GM18909 (cell line): ENCODE measurements around the gene GLIS1.

Experiments
- ATAC-seq: cut with Tn5 transposase; IDR thresholded peaks from one replicate; pipeline ENCODE4 v1.9.1; 2021; ENCODE audit warnings: mild to moderate bottlenecking; ENCODE audit not compliant: unreplicated experiment, poor library complexity

GLIS1 gene

GRCh38 chr1:53585565-53585964 is 153.4 kb downstream of the GLIS1 start:
- ATAC-seq, result no peak

DNA sequence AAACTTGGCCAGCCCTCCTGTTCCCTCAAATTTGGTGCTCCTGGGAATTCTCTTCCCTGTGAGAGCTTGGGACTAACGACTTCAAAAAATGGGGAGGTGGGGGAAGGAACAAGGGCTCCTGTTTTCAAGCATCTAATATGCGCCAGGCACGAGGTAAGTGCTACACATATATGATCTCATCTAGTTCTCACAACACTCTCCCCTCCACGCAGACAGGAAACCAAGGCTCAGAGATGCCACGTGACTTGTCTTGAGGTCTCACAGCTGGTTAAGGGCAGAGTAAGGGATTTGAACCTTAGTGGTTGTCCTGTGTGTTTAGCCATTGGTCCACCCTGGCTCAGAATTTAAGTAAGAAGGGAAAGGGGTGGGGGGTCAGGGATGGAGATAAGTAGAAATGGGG is 153.8 kb downstream of the GLIS1 start:
- ATAC-seq, result no peak

DNA sequence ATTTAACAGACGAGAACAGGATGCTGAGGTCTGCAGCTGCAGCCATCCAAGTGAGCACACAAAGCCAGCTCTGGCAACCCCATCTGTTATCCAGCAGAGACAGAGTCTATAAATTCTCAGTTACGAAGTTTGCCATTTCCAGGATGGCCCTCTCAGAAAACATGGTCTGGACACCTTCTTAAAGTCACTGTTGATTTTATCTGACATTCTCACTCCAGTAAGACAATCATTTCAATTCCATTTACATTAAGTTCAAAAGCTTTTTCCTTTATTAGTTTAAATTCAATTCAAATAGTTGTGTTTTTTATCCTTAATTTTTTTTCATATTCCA is 154.2 kb downstream of the GLIS1 start:
- ATAC-seq, result no peak

DNA sequence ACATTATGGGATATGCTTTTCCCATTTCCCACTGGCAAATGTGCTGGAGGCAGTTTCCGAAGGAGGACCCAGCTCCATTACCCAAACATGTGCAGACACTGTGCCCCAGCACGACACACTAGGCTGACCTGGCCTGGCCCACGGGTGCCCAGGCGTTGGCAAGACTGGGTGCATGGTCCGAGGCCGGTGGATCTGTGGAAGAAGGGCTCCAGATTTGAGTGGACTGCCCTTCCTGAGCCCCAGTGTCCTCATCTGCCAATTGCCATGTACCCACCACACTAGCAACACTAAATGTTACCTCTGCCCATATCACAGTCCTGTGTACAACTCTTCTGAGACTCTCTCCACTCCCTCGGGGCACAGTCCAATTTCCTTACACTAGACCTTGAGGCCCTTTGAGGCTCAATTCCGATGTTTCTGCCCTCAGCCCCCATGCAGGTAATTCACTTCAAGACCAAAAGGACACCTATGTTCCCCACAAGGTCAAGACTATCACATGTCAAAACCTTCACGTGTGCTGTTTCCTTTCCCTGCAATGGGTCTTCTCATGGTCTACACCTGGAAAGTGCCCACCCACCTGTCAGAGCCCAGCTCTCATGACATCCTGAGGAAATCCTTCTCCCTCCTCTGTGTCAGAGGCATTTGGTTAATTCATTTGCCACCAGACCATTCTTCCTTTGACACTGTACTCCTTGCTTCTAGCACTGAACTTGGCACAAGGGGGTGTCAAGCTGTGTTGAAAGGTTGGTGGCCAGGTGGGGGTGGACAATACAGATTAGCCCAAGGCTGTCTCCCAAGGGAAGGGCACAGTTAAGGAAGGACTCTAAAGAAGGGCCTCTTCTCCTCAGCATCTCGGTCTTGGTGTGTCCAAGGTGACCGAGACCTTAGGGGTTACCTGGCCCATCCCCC is 154.8 kb downstream of the GLIS1 start:
- ATAC-seq, result no peak

DNA sequence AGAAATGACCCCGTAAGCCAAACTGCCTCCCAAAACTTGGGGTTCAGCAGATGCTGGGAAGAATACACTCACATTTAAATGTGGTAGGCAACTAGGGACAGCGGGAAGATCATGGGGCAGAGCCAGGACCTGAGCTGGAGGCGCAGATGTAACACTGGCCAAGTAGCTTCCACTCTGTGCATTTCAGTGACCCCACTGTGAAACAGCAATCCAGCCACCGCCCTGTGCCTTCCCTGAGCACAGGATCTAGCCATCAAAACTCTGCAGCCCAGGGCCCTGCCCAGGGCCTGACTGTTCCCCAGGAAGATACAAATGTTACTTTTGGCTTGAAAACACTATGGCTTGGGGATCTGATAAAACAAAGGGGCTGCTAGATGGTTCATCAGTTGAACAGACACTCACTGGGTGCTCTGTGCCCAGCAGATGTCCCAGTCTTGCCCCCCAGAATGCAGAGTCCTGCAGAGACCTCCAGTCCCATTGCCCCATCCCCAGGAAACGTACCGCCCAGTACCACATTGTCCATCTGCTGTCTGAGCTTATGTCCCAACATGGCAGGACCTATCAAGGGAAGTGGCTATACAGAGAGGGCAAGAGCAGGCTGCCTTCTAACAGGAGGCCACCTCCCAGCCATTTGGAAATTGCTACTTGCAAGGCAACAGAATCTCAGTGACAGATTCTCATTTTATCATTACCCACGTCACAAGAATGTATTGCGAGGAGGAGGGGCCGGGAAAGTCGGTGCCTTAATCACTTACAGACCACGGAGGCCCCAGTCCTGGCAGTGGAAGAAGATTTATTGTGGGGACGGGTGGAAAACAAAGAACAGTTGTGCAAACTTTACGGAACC is 155.7 kb downstream of the GLIS1 start:
- no peak for ATAC-seq

- no peak for ATAC-seq
These were observed 156.5 kb downstream of the GLIS1 start for GRCh38 chr1:53582211-53583020.

GRCh38 chr1:53581476-53581875 is 157.5 kb downstream of the GLIS1 start:
- ATAC-seq, result no peak

GRCh38 chr1:53580739-53581475 is 158.1 kb downstream of the GLIS1 start:
- ATAC-seq, result no peak

- ATAC-seq, result no peak
These were observed 159.0 kb downstream of the GLIS1 start for GRCh38 chr1:53580009-53580400.

DNA sequence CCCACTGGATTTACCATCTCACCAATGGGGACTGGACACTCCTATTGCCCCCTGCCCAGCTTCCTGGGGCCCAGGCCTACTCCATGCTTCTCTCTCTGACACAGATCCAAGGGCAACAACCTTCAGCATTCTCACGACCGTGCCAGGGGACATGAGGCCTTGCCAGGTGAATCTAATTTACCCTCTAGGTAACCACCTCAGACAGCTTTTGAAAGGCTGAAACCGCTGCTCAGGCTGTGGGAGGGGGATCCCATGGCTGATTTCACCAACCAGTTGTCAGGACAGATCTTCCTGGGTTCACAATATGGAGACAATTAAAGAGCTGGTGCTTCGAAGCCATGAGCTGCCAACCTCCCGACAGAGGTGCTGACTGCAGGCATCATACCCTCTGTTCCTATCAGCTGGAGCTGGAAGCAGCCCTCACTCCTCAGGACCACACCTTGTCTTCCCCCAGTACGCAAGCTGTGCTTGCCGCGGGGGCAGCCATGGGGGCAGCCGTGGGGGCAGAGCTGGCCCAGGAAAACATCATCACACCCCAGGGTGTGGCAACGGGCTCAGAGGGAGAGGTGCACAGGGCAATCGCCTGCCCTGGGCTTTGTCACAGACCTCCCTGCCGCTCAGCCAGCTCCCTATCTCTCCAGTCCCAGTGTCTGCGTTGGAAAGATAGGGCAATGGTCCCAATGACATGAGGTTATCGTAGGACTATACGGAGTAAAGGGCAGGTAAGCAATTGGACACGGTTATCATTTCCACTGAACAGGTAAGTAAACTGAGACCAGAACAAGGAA is 159.5 kb downstream of the GLIS1 start:
- no peak for ATAC-seq

DNA sequence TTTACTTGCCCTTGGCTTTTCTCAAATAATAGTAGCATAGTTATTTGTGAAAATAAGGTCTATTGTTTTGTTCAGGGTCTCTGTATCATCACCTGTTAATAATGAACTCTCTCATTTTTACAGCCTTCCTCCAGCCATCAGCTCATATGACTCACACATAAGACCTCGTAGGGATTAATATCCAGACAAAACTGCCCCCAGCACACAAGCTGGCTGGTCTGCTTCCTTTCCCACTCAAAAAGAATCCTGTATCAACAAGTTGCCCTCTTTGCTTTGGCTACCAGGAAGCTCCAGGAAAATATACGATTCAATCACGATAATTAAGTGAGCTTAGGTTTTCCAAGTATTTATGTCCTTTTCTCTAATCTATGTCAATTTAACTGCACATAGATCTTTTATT is 160.6 kb downstream of the GLIS1 start:
- no peak for ATAC-seq

DNA sequence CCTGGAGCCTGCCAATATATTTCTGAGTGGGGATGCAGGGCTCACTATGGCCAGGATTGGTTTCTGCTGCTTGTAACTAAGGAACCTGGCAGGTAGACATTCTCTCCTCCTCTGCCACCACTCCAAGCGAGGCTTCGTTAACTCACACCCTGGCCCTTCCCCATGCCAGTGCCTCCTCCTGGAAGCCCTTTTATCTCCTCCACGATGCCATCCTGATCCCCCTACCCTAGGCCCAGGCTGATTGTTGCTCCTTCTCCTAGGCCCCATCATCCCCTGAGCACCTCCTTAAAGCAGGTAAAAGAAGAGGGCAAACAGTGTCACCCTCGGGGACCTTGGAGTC is 161.2 kb downstream of the GLIS1 start:
- no peak for ATAC-seq

DNA sequence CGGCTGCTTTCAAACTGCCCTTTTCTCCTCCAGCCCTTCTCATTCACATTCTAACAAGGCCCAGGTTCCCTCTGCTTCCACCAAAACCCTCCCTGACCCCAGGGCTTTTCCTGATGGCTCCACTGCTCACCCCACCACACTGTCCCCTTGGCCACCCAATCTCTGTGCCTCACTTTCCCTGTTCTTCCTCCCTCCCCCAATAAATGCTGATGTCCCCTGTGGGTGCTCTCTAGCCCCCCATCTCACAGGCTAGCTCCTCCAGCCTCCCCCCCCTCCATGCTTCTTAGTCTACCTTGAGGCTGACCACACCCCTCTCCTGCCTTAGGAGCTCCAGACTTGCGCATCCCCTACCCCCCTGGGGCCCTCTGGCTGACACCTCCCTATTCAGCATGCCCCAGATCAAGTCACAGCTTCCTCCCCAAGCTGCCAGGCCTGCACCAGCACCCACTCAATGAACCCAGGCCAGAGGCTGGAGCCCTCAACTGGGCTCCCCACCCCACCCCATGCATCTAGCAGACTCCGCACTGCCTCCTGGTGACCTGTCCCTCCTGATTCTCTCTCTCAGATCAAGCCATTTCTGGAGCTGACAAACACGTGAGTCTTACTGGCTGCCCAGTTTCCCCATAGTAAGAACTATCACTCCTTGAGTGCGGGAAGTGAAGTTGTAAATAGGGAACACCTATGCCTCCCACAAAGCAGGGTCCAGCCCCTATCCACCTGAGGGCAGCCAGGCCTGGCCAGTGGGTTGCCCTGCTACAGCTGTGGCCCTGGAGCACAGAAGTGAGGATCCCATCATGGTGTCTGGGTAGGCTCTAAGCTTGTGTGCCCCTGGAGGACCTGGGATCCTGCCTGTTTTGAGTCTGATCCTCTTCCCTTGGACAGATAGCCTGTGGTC is 161.9 kb downstream of the GLIS1 start:
- ATAC-seq, result no peak

DNA sequence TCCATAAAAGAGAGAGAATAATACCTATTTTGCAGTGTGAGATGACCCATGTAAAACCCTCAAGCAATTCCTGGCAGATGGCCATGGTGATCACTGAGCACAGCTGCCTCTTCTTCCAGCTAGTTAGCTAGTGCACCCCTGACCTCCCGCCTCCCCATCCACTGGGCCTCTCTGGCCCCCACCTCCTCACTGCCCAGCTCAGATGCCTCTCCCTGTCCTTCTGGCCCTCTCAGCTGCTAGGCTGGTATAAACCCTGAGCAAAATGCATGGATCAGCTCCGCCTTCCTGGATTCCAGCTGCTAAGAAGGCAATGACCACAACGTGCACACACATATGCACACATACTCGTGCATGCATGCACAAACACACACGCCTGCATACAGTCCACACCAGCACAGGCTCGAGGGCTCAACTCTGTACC is 162.6 kb downstream of the GLIS1 start:
- ATAC-seq, result no peak

- no peak for ATAC-seq
These were observed 163.0 kb downstream of the GLIS1 start for GRCh38 chr1:53575955-53576320.

DNA sequence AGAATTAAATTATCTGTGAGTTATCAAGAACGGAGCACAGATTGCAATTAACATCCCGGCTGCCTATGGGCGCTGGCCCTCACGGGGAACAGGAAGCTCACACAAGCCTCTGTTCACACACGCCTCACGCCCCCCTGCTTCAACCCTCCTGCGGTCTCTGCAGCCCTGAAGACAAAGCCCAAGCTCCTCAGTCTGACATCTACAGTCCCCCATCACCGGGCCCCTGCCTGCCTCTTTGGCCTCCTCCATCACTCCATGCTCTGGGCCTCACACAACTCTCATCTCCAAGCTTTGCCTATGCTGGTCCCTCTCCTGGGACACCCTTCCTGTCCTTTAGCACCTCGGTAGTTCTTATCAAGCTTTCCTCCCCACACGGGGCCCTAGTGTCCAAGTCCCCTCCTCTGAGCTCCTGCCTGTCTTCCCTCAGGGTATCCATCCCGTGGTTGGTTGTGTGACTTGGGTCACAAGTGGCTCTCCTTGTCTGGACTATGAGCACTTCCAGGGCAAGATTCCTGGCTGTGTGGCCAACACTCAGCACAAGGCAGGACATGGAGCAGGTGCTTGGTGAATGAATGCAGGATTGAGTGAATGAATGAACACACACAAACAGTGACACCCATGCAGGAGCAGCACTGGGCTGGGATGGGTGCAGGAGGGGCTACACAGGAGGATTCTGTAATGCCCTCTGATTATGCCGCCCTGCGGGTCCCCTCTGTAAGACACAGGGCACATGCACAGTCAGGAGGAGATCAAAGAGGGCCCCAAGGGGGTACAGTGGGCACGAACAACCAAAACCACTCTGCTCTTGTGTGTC is 163.6 kb downstream of the GLIS1 start:
- ATAC-seq, result no peak

- no peak for ATAC-seq
These were observed 164.3 kb downstream of the GLIS1 start for GRCh38 chr1:53574621-53575020.

DNA sequence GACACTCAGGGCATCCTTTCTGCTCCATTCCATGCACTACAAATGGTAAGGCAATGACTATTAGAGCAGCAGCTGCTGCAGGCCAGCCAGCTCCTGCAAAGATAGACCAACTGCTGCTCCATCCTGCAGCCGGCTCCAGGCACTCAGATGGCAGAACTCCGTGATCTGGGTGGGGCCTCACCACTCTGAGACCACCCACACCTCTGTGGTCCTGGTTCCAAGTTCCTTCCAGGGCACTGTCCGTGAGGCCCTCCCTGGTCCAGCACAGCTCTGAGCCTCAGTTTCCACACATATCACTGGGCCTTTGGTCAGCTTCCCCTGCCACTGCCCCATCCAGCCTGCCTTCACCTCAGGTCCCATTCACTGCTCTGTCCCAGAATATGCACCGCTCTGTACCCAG is 165.0 kb downstream of the GLIS1 start:
- no peak for ATAC-seq
